Mesothelial cell of epicardium (in vitro differentiated cells): ENCODE results near the gene NOP10. TPM values are rescaled to one million over a fixed set of nuclear protein-coding genes. Genes with fewer than 3 reads are reported as not detected.

Source experiments
- DNase-seq, 2 experiments: peaks; one replicate each; pipeline ENCODE4 v3.0.0; 2021; ENCODE audit warnings: low spot score in 2 of 2; ENCODE audit not compliant: unreplicated experiment in 2 of 2
- H3K27ac Mint-ChIP-seq: 2 replicates; pipeline ENCODE4 v1.8.0; 2021; ENCODE audit warnings: mixed read lengths
- H3K27me3 Mint-ChIP-seq: 2 replicates; pipeline ENCODE4 v1.8.0; 2021; ENCODE audit warnings: low read depth, mixed read lengths
- H3K36me3 Mint-ChIP-seq: 2 replicates; pipeline ENCODE4 v1.8.0; 2021; ENCODE audit warnings: mixed read lengths
- H3K4me1 Mint-ChIP-seq: 2 replicates; pipeline ENCODE4 v1.8.0; 2021; ENCODE audit warnings: mixed read lengths
- H3K4me3 Mint-ChIP-seq: 2 replicates; pipeline ENCODE4 v1.8.0; 2021; ENCODE audit warnings: mild to moderate bottlenecking, moderate library complexity, mixed read lengths
- H3K9me3 Mint-ChIP-seq: 2 replicates; pipeline ENCODE4 v1.8.0; 2021; ENCODE audit warnings: mixed read lengths
- CTCF ChIP-seq: fragments of 200-600 bp; sonication (generic); IDR thresholded peaks from one replicate; pipeline ENCODE4 v1.5.0; 2021; ENCODE audit warnings: antibody characterized with exemption; ENCODE audit not compliant: unreplicated experiment
- total RNA-seq: library from RNA; stranded (reverse); gene quantifications from 3 replicates; pipeline ENCODE4 v1.2.1, GENCODE V29; 2021

NOP10 gene
- total RNA-seq, 1 donor from 2014 or later: 88.9 TPM

- TF ChIP-seq CTCF: no peak
- Mint-ChIP-seq H3K27ac (peak overlapping the region; percentile 59), H3K27me3 (no peaks in the 10 kb centered on the region), H3K9me3 (peaks cover 4% of the 10 kb centered on the region), H3K4me1 (peaks cover 18% of the 10 kb centered on the region), H3K4me3 (peak overlapping the region; percentile 74), H3K36me3 (peaks cover 3% of the 10 kb centered on the region)
- no peak for DNase-seq
Observed at GRCh38 chr15:34318277-34319079, 24.5 kb downstream of the NOP10 start.

- H3K9me3 Mint-ChIP-seq: no peaks in the 10 kb centered on the region
- H3K4me1 Mint-ChIP-seq: peaks cover 18% of the 10 kb centered on the region
- TF ChIP-seq CTCF: no peak
- DNase-seq: no peak
- H3K36me3 Mint-ChIP-seq: peaks cover 2% of the 10 kb centered on the region
- no peaks in the 10 kb centered on the region for H3K27me3 Mint-ChIP-seq
- H3K27ac Mint-ChIP-seq: no peak overlapping the region
- H3K4me3 Mint-ChIP-seq: no peak overlapping the region
Observed at GRCh38 chr15:34314491-34315490, 28.1 kb downstream of the NOP10 start.

GRCh38 chr15:34311563-34311962 is 31.4 kb downstream of the NOP10 start:
- no peaks in the 10 kb centered on the region for H3K9me3 Mint-ChIP-seq
- H3K36me3 Mint-ChIP-seq: peaks cover 7% of the 10 kb centered on the region
- H3K27ac Mint-ChIP-seq: no peak overlapping the region

GRCh38 chr15:34304613-34305012 is 38.3 kb downstream of the NOP10 start:
- Mint-ChIP-seq H3K4me1 (no peaks in the 10 kb centered on the region), H3K27ac (no peak overlapping the region), H3K27me3 (no peaks in the 10 kb centered on the region), H3K36me3 (peaks cover 10% of the 10 kb centered on the region), H3K9me3 (no peaks in the 10 kb centered on the region), H3K4me3 (no peak overlapping the region)
- no peak for TF ChIP-seq CTCF
- DNase-seq: no peak

More at GRCh38 chr15:34311563-34311962, 31.4 kb downstream of the NOP10 start:
- Mint-ChIP-seq H3K27me3 (no peaks in the 10 kb centered on the region), H3K4me3 (no peak overlapping the region), H3K4me1 (peaks cover 1% of the 10 kb centered on the region)
- TF ChIP-seq CTCF: no peak
- DNase-seq: no peak

GRCh38 chr15:34301058-34301457 is 41.9 kb downstream of the NOP10 start:
- Mint-ChIP-seq H3K36me3 (peaks cover 5% of the 10 kb centered on the region), H3K4me1 (no peaks in the 10 kb centered on the region), H3K27ac (no peak overlapping the region), H3K27me3 (no peaks in the 10 kb centered on the region), H3K9me3 (no peaks in the 10 kb centered on the region), H3K4me3 (no peak overlapping the region)
- TF ChIP-seq CTCF: no peak
- DNase-seq: no peak
